SIG-M5 (cell line): ENCODE measurements around the gene HHATL.

ENCODE experiments used
- DNase-seq: peaks from one replicate; lab custom pipeline; 2025; lab: John Stamatoyannopoulos, UW

The HHATL gene

DNA sequence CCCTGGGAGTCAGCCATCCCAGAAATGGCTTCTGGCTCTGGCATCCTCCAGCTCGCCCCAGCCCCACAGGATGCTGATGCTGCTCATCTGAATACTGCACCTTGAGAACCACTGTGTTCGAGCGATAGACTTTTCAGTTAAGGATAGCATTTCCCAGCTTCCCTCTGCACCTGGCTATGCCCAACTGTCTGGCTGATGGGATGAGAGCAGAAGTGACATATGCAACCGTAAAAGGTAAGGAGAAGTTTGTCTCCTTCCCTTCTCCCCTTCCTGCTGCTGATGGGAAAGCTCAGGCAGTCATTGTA is 9.7 kb upstream of the HHATL start:
- DNase-seq: no peak

DNA sequence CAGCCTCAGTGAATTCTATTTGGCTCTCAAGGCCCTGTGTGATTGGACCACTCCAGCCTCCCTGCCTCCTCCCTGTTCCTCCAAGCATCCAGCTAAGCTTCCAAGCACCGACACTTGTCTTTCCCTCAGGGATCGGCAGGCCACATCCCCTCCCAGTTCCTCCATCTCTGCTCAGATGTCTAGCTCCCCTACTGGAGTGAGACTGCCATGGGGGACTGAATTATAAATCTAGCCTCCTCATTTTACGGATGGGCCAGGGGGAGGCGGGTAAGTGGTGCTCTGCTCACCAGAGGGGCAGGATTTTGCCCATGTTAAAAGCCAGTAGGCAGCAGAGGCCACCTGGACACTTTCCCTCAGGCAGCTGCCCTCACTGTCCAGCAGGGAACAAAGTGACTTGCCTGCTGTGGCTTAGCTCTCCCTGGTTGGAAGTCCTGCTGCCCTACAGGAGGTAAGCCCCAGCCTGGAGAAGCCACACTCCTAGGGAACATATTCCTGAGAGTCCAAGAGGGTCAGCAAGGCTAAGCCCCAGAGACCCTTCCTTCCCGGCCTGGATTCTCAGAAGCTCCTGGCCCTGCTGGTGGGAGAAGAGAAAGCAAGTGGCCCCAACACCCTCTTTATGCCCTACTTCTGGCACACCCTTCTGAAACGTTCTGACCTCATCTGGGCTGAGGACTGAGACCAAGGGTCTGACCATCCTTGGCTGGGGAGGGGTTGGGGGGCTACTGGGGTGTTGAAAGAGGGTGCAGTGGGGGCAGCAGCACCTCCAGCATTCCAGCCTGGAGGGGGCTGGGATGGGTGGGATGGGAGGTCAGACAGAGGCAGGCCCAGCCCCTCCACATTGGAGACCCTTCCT is 9.1 kb upstream of the HHATL start:
- DNase-seq: no peak

DNA sequence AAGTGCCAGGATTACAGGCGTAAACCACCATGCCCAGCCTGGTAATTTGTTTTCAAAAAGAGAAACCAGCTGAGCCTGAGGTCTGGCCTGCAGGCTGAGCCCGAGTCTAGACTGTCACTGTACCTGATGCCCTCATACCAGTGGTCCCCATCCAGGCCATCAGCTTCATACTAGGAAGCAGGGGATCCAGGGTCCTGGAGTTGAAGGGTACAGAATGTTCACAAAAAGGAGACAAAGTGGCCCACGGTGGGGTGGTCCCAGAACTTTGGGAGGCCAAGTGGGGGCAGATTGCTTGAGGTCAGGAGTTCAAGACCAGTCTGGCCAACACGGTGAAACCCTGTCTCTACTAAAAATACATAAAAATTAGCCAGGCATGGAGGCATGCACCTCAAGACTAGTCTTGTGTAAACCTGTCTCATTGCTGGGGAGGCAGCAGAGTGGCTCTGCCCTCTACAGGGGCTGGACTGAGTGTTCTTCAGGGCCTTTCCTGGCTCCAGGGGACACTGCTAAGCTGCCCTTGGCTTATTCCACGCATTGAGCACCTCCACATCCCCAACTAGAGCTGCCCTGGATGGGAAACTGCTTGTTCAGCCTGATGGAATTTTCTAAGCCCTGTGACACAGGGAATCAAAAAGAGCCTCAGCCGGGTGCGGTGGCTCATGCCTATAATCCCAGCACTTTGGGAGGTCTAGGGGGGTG is 7.9 kb upstream of the HHATL start:
- DNase-seq: no peak

- DNase-seq: no peak
Measured at GRCh38 chr3:42709621-42710020, 7.0 kb upstream of the HHATL start.

GRCh38 chr3:42708611-42709151 is 6.1 kb upstream of the HHATL start:
- DNase-seq: no peak

GRCh38 chr3:42707620-42708355 is 5.2 kb upstream of the HHATL start:
- no peak for DNase-seq

DNA sequence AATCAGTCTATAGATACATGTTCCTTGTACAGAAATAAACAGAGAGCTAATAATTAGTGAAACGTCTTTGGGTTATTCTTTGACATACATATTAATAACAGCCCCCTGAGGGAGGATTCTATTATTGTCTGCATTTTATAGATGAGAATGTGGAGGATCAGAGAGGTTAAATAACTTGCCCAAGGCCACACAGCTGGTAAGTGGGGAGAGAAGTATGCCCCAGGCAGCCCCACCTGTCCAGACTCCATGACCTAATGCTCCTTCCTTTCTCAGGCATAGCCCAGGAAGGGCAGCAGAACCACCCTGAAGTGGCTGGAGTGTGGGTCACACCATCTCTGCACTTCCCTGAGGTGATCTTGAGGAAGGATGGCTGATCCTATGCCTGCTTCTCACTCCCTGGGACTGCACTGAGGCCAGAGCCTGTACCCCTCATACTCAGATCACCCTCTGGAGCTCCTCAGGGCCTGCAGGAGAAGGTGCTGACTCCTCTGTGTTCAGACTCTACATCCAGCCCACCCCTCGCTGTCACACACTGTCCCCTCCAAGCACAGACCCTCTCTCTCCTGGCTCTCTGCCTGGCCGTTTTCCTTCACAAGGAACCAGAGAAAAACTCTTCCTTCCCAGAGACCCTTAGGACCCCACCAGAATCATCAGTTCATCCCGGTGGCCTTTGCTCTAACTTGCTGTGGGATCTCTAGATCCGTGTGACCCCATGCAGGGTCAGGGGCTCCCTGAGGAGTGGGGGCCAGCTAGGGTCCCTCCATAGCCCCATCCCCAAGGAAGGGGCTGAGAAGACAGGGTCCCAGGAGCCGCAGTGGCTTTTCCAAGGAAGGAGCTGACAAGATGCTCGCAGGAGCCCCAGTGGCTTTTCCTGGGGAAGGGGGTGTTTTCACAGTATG is 4.4 kb upstream of the HHATL start:
- no peak for DNase-seq

- DNase-seq: no peak
Measured at GRCh38 chr3:42705962-42706585, 3.5 kb upstream of the HHATL start.

- DNase-seq: no peak
Measured at GRCh38 chr3:42705058-42705767, 2.6 kb upstream of the HHATL start.

GRCh38 chr3:42704136-42704841 is 1.7 kb upstream of the HHATL start:
- DNase-seq: no peak

- DNase-seq: no peak
Measured at GRCh38 chr3:42703695-42704025, 1.1 kb upstream of the HHATL start.

GRCh38 chr3:42702982-42703694 is 540 bp upstream of the HHATL start:
- DNase-seq: no peak

- no peak for DNase-seq
Measured at GRCh38 chr3:42701371-42702065, 1.1 kb downstream of the HHATL start.

DNA sequence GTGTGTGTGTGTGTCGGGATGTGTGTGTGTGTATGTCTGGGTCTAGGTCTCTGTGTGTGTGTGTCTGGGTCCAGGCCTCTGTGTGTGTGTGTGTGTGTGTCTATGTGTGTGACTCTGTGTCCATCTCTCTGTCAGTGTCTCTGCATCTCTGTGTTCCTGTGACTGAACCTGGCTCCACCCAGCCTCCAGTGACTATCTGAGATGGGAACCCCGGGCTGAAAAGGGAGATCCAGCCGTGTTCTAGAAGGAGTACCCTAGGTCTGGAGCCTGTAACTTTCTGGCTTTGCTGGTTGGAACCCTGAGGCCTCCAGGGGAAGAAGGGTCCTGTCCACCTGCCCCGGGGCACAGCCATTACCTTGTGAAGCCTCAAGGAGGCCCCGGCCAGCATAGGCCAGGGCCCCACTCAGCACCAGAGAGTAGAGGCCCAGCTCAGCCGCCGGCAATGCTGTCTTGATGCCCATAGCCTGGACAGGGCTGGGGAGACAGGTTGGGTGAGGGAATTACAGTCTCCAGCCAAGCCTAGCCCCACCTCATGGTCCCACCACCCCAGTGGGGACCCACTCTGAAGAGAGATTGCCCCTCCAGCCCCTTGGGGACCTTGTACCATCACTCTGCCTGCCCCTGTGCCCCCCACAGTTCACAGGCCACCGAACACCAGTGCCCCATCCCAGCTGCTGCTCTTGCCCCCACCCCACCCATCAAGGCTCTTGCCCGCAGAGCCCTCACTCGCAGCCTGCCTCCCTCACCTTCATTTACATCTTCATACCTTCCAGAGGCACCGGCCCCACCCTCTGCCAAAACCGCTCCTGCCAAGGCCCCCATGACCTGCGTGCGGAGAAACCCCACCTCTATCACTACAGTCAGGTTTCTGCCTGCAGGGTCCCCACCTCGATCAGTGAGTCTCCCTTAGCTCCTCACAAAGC is 2.0 kb downstream of the HHATL start:
- DNase-seq: no peak

DNA sequence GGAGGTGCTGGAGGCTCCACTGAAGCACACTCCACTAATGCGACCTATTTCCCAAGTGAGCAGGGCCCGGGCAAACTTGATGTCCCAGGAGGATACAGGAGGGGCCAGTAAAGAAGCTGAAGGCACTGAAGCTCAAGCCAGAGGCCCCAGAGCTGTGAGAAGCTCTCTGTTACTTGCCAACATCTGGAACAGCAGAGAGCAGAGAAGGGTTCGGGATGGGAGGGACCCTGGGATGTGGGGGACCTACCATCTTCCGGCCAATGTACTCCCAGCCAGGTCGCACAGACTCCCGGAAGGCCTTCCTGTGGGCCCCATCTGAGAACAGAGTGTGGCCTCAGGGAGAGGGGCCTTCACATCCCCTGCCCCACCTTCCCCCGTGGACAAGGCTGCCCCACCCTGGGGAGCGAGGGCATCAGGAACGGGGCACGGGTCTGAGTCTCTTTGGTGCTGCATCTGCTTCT is 3.1 kb downstream of the HHATL start:
- DNase-seq: no peak

- no peak for DNase-seq
Measured at GRCh38 chr3:42698911-42699230, 3.7 kb downstream of the HHATL start.

- no peak for DNase-seq
Measured at GRCh38 chr3:42698216-42698910, 4.2 kb downstream of the HHATL start.
